HepG2 (cell line): ENCODE measurements around the gene OAF.

Experiments used
- BCLAF1 ChIP-seq: fragments of 450-650 bp; IDR thresholded peaks from 2 replicates; pipeline ENCODE4 v1.6.1; 2017; ENCODE audit warnings: mild to moderate bottlenecking
- CREB1 ChIP-seq, 2 experiments: fragments of 450-650 bp in 1 of 2; IDR thresholded peaks; 2 replicates each; pipeline ENCODE4 v1.6.1; 2016 to 2017; ENCODE audit warnings: control low read depth in 1 of 2, mild to moderate bottlenecking in 1 of 2, missing compliant biosample characterization in 1 of 2, missing genetic modification characterization in 1 of 2
- EZH2 ChIP-seq: conservative IDR thresholded peaks from 2 replicates; pipeline ENCODE4 v1.6.1; 2012; ENCODE audit warnings: mild to moderate bottlenecking, low read depth, low read length, moderate library complexity
- MYC ChIP-seq: sonication (generic); formaldehyde crosslinking; IDR thresholded peaks from 2 replicates; pipeline ENCODE4 v1.9.0; 2021; ENCODE audit warnings: missing genetic modification reagents, borderline replicate concordance
- POLR2A ChIP-seq, 2 experiments: IDR thresholded peaks; 2 replicates each; pipeline ENCODE4 v1.6.1; 2011; ENCODE audit warnings: low read depth in 2 of 2, low read length in 2 of 2, mild to moderate bottlenecking in 1 of 2, moderate library complexity in 1 of 2; ENCODE audit not compliant: insufficient read depth in 1 of 2
- TEAD2 ChIP-seq: sonication (generic); formaldehyde crosslinking; IDR thresholded peaks from 2 replicates; pipeline ENCODE4 v1.9.0; 2021; ENCODE audit warnings: missing genetic modification reagents
- YY1 ChIP-seq: IDR thresholded peaks from 2 replicates; pipeline ENCODE4 v1.6.1; 2011; ENCODE audit warnings: low read length, low read depth, moderate library complexity, mild to moderate bottlenecking; ENCODE audit not compliant: insufficient read depth, insufficient replicate concordance
- ZNF3 ChIP-seq: IDR thresholded peaks from 2 replicates; pipeline ENCODE4 v1.7.0; 2017; ENCODE audit warnings: inconsistent platforms
- ZNF782 ChIP-seq: sonication (generic); formaldehyde crosslinking; IDR thresholded peaks from 2 replicates; pipeline ENCODE4 v1.4.0; 2020; ENCODE audit warnings: missing genetic modification reagents, mild to moderate bottlenecking, borderline replicate concordance
- TF ChIP-seq, protein P1 (sequence below): sonication (generic); formaldehyde crosslinking; IDR thresholded peaks from 2 replicates; pipeline ENCODE4 v1.8.1; 2023; ENCODE audit warnings: mild to moderate bottlenecking, inconsistent platforms, moderate library complexity, missing genetic modification reagents, borderline replicate concordance

DNA sequence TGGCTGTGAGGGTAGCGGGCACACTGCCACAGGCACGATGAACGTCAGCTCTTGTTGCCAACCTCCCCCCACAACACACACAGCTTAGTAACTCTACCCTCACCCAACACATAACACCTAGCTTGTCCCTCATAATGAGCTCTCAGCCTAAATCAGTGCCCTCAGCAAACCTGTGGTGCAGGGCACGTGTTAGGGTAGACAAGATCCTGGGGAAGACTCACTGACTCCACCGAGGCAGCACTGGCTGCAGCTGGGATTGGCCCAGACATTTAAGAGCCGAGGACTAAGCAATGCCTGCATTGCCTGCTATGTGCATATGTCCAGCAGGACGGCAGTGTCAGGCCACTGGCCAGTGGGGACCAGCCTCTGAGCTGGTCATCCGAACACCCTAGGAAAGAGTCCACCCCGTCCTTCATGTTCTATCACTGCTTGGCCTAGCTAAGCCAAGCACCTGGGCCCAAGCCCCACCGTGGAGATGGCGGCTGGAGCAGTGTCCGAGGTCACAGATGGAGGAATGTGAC is 40.0 kb upstream of the OAF start:
- TF ChIP-seq YY1 = no peak
- TF ChIP-seq MYC = no peak
- no peak for TF ChIP-seq ZNF782
- TF ChIP-seq, protein P1, sequence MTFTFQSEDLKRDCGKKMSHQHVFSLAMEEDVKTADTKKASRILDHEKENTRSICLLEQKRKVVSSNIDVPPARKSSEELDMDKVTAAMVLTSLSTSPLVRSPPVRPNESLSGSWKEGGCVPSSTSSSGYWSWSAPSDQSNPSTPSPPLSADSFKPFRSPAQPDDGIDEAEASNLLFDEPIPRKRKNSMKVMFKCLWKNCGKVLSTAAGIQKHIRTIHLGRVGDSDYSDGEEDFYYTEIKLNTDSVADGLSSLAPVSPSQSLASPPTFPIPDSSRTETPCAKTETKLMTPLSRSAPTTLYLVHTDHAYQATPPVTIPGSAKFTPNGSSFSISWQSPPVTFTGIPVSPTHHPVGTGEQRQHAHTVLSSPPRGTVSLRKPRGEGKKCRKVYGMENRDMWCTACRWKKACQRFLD (CRISPR knock-in tag) = no peak
- TF ChIP-seq CREB1 (IDR thresholded peaks at IDR 0.05) = no peak
- TF ChIP-seq CREB1 (CRISPR knock-in tag; IDR thresholded peaks at IDR 0.05) = no peak
- TF ChIP-seq POLR2A (IDR thresholded peaks at IDR 0.05; ENCODE audit: insufficient read depth in 1 of 2, low read depth in 2 of 2, low read length in 2 of 2) = no peak
- no peak for TF ChIP-seq BCLAF1
- TF ChIP-seq TEAD2 (CRISPR knock-in tag) = no peak
- TF ChIP-seq EZH2 = no peak
- no peak for TF ChIP-seq ZNF3 (CRISPR knock-in tag)
